Gastroesophageal sphincter (tissue), 3 donors: ENCODE measurements around the gene NUDT10.
"Not testable (repeated sequence)": the region's sequence is repeated elsewhere in the genome, so short reads cannot be mapped to it uniquely, and the experiment has no call there.

Source experiments
- POLR2A ChIP-seq, 2 donors: fragments of 450-650 bp; IDR thresholded peaks; one replicate each; pipeline ENCODE4 v1.6.1; 2017; ENCODE audit warnings: antibody characterized with exemption in 2 of 2, mild to moderate bottlenecking in 2 of 2, moderate library complexity in 1 of 2
- POLR2AphosphoS5 ChIP-seq: sonication (generic); formaldehyde crosslinking; IDR thresholded peaks from one replicate; pipeline ENCODE4 v1.6.1; 2017; ENCODE audit warnings: antibody characterized with exemption
- TF ChIP-seq, protein P1 (sequence below), 4 experiments: fragments of 200-600 bp in 2 of 4; fragments of 450-650 bp in 2 of 4; sonication (generic) in 1 of 4; IDR thresholded peaks; one replicate each; pipeline ENCODE4 v1.5.1; 2017 to 2019; ENCODE audit warnings: antibody characterized with exemption in 4 of 4, mild to moderate bottlenecking in 2 of 4, moderate library complexity in 2 of 4

DNA sequence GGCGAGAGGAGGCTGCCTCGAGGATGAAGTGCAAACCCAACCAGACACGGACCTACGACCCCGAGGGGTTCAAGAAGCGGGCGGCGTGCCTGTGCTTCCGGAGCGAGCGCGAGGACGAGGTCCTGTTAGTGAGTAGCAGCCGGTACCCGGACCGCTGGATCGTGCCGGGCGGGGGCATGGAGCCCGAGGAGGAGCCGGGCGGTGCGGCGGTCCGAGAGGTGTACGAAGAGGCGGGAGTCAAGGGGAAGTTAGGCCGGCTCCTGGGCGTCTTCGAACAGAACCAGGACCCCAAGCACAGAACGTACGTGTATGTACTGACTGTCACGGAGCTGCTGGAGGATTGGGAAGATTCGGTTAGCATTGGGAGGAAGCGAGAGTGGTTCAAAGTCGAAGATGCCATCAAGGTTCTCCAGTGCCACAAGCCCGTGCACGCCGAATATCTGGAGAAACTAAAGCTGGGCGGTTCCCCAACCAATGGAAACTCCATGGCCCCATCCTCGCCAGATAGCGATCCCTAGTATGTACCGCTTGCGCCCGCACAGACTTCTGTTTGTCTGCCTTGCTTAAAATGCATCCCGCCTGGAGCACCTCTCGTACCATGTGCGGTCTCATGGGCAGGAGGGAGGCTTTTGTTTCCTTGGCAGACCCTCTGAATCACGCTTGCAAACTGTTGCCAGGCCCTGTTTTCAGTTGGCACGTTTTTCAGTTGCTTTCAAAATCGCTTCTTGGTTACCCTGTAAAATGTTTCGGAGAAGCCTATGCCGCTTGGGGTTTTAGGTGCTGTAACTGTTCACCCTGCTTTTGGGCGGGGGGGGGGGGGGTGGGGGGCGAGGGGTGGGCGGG lies 542 bp downstream of the NUDT10 start:
- TF ChIP-seq, protein P1, sequence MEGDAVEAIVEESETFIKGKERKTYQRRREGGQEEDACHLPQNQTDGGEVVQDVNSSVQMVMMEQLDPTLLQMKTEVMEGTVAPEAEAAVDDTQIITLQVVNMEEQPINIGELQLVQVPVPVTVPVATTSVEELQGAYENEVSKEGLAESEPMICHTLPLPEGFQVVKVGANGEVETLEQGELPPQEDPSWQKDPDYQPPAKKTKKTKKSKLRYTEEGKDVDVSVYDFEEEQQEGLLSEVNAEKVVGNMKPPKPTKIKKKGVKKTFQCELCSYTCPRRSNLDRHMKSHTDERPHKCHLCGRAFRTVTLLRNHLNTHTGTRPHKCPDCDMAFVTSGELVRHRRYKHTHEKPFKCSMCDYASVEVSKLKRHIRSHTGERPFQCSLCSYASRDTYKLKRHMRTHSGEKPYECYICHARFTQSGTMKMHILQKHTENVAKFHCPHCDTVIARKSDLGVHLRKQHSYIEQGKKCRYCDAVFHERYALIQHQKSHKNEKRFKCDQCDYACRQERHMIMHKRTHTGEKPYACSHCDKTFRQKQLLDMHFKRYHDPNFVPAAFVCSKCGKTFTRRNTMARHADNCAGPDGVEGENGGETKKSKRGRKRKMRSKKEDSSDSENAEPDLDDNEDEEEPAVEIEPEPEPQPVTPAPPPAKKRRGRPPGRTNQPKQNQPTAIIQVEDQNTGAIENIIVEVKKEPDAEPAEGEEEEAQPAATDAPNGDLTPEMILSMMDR (IDR thresholded peaks at IDR 0.05), result not testable (repeated sequence)
- not testable (repeated sequence) for TF ChIP-seq POLR2AphosphoS5; POLR2A (IDR thresholded peaks at IDR 0.05)
